ENCODE results near the gene SELENOK.

DNA sequence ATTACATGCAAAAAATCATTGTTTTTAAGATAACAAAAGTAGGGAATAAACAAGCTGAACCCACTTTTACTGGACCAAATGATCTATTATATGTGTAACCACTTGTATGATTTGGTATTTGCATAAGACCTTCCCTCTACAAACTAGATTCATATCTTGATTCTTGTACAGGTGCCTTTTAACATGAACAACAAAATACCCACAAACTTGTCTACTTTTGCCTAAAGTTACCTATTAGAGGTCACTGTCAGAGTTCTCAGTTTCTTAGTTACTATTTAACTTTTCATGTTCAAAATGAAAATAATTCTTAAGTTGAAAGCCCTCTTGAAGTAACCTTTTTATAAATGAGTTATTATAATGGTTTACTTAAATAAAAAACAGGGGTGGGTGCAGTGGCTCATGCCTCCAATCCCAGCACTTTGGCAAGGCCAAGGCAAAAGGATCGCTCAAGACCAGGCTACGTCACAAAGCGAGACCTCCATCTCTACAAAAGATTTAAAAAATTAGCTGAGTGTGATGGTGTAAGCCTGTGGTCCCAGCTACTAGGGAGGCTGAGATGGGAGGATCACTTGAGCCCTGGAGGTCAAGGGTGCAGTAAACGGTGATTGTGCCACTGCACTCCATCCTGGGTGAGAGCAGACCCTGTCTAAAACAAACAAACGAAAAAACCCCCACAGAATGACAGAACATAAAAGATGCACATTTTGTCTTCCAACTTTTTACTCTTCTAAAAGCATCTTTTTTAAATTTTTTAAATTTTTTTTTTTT lies 25.7 kb downstream of the SELENOK start:
- no peak for TF ChIP-seq FOXM1 (IDR thresholded peaks at IDR 0.05; ENCODE audit: borderline replicate concordance, low read depth)
- TF ChIP-seq EGR1 (IDR thresholded peaks at IDR 0.05) = no peak
- TF ChIP-seq, protein P1, sequence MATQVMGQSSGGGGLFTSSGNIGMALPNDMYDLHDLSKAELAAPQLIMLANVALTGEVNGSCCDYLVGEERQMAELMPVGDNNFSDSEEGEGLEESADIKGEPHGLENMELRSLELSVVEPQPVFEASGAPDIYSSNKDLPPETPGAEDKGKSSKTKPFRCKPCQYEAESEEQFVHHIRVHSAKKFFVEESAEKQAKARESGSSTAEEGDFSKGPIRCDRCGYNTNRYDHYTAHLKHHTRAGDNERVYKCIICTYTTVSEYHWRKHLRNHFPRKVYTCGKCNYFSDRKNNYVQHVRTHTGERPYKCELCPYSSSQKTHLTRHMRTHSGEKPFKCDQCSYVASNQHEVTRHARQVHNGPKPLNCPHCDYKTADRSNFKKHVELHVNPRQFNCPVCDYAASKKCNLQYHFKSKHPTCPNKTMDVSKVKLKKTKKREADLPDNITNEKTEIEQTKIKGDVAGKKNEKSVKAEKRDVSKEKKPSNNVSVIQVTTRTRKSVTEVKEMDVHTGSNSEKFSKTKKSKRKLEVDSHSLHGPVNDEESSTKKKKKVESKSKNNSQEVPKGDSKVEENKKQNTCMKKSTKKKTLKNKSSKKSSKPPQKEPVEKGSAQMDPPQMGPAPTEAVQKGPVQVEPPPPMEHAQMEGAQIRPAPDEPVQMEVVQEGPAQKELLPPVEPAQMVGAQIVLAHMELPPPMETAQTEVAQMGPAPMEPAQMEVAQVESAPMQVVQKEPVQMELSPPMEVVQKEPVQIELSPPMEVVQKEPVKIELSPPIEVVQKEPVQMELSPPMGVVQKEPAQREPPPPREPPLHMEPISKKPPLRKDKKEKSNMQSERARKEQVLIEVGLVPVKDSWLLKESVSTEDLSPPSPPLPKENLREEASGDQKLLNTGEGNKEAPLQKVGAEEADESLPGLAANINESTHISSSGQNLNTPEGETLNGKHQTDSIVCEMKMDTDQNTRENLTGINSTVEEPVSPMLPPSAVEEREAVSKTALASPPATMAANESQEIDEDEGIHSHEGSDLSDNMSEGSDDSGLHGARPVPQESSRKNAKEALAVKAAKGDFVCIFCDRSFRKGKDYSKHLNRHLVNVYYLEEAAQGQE (IDR thresholded peaks at IDR 0.05; ENCODE audit: low read depth) = no peak
- no peak for TF ChIP-seq YY1 (IDR thresholded peaks at IDR 0.05; ENCODE audit: low read depth)
- TF ChIP-seq, protein P2, sequence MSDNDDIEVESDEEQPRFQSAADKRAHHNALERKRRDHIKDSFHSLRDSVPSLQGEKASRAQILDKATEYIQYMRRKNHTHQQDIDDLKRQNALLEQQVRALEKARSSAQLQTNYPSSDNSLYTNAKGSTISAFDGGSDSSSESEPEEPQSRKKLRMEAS (IDR thresholded peaks at IDR 0.05) = no peak
- TF ChIP-seq EP300 (IDR thresholded peaks at IDR 0.05; ENCODE audit: borderline replicate concordance) = no peak
- TF ChIP-seq ZBTB7A (IDR thresholded peaks at IDR 0.05; ENCODE audit: low read depth) = no peak
- TF ChIP-seq RAD21 (IDR thresholded peaks at IDR 0.05; ENCODE audit: low read depth) = no peak
